Measurements from ENCODE around the gene ZNF354C. TPM values are rescaled to one million over a fixed set of nuclear protein-coding genes. Genes with fewer than 3 reads are reported as not detected.

Gene ZNF354C
- polyA plus RNA-seq, 1 donor, result 18.4 TPM

DNA sequence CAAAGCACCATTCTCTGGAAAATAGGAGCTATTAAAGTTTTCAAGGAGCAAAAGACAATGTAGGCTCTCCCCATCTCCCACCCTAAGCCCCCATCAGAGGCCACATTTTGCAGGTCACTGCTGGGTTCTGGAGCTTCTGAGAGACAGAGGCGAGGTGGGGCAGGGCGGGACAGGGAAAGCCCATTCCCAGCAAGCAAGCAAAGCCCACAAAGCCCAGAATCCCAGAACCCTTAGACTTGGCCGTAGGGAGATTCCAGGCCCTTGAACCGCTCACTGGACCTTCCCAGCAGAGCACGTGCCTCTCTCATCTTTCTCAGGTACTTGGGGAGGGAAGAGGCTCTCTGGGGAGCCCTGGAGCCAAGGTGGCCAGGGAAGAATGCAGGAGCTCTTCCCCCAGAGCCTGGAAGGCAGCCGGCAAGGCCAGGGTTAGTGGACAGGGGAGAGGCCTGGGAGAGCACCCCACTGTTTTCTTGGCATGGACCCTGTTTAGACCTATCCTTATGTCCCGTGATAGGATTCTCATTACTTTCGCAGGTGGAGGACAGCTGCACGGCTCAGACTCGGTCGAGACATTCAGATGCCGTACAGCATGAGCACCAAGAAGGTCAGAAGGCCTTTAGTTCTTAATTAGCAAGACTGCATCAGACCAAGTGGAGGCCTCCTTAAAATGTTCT lies 52.4 kb downstream of the ZNF354C start:
- no peak for DNase-seq

- no peak for DNase-seq
Observed at GRCh38 chr5:179113143-179113530, 53.0 kb downstream of the ZNF354C start.

GRCh38 chr5:179113945-179114641 lies 53.9 kb downstream of the ZNF354C start:
- DNase-seq, result no peak

- no peak for DNase-seq
Observed at GRCh38 chr5:179114756-179115155, 54.6 kb downstream of the ZNF354C start.

GRCh38 chr5:179115307-179115706 lies 55.1 kb downstream of the ZNF354C start:
- DNase-seq, result no peak

- DNase-seq, result no peak
Observed at GRCh38 chr5:179115845-179116524, 55.8 kb downstream of the ZNF354C start.

DNA sequence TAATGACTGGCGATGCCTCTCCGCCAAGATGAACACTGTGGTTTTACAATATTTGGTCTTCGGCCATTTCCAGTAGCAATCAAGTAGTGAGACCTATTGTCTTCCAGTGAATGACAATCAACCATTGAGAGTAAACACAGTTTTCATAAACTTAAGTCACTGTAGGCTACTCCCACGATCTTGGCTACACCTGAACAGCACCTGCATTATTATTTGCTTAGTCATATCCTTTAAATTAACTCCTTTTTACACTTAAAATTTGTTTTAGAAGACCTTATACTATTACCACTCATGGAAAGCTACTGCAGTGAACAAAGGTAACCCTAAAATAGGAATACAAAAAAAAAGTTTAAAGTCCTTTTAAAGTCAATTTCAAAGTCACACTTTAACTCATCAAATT lies 58.2 kb downstream of the ZNF354C start:
- DNase-seq, result no peak

DNA sequence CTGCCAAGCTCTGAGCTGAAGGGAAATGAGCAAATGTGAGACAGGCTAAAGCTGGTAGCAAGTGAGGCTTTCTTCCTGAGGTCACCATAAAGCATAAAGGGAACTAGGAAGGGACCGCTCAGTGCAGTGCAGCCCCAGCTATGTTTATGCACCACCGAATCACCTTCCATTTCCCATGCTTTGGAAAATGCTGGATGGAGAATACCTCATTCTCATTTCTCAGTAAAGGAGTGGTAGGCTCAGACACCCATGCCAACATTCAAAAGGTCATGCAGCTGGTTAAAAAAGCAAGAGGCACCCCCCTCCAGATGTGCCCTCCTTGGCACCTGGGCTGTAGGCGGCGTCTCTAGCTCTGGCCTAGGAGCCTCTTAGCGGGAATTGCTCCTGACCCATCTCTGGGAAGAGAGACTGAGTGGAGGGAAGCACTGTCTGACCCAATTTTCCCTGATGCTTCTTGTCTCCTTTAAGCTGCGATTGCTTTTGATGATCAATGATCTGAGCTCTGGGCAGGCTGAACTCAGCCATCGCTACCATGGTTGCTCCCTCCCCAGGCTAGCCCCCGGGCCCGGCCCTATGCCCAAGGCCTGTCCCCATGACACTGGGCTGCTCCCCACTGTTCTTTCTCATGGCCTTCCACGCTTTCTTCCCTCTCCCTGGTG lies 58.7 kb downstream of the ZNF354C start:
- no peak for DNase-seq

- DNase-seq, result no peak
Observed at GRCh38 chr5:179119415-179120170, 59.4 kb downstream of the ZNF354C start.

DNA sequence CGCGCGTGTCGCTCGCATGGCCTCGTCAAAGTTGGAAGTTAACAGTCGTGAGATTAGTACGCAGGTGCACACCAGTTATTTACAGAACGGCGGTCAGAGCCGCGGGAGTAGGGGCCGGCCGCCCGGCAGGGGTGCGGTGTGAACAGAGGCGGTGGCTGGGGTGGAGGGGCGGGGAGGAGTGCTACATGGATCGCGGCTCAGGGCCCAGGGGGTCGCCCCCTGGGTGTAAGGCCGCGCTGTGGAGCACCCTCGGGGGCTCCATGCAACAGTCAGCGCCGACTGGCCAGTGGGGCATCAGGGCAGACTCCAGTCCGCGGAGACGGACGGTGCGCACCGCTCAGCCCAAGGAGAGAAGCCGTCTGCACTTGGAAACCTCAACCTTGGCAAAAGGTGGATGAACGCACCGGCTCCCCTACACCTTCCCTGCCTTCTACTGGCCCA lies 60.3 kb downstream of the ZNF354C start:
- DNase-seq, result no peak

GRCh38 chr5:179120951-179121666 lies 60.9 kb downstream of the ZNF354C start:
- DNase-seq, result no peak

DNA sequence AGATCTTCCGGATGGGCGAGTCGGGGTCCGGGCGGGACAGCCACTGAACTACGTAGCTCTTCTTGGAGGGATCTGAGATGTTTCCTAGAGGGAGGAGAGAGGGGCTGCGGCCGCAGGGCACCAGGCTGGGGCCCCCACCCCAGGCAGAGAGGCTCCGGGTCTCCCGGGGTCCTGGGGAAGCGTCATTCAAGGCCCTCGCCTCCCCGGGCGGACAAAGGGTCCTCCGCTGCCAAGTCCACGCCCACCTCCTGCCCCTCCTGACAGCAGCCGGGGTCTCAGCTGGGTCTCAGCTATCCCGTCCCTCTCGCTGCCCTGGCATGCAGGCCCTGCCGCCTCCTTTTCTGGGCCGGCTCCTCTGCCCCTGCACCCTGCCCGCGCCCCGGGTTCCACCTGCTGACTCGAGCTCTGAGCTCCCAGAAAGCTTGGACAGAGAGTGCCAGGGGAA lies 61.5 kb downstream of the ZNF354C start:
- no peak for DNase-seq

GRCh38 chr5:179122411-179123108 lies 62.4 kb downstream of the ZNF354C start:
- DNase-seq, result no peak

- no peak for DNase-seq
Observed at GRCh38 chr5:179123109-179123426, 62.9 kb downstream of the ZNF354C start.

DNA sequence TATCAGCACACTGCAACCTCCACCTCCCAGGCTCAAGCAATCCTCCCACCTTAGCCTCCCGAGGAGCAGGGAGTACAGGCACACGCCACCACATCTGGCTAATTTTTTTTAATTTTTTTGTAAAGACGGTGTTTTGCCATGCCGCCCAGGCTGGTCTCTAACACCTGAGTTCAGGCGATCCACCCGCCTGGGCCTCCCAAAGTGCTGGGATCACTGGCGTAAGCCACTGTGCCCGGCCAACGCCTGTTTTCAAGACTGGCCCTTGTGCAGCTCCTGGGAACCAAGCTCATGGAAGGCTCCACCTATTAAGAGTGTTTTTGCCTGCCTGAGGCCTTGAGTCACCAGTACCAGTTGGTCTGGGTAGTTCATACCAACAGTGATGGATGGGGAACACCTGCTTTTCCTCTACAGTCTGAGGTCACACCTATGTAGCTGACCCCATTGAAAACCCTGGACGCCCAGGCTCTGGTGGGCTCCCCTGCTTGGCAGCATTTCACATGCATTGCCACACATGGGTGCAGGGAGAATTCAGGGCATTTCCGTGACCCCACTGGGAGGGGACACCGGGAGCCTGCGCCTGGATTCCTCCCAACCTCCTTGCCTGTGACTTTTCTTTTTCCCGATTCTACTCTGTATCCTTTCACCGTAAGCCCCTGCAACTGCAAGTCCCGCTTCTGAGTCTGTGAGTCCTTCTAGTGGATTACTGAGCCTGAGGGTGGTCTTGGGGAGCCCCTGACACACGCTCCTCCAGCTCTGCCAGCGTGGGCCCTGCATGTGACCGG lies 63.5 kb downstream of the ZNF354C start:
- no peak for DNase-seq

DNA sequence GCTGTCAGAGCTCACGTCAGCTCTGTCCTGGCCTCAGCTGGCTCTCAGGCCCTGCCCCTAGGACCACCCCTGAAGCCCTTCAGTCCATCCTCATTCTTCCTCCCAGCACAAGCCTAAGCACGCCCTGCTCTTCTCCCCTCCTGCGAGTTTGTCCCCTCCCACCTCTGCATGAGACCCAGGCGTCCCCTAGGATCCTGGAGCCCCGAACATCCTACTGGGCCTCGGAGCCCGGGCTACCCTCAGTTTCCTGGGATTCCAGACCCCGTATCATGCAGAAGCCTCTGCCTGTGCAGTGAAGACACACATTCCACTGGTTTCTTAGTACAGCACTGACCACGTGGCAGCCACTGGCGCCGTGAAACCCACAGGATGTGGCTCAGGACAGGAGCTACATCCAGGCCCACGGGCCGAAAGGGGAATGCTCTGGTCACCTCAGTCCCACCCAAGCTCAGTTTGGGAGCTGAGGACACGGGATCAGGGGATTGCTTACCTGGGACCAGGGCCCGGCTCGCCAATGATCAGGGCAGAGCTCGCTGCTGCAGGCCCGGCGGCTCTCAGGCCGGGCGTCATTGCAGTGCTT lies 64.2 kb downstream of the ZNF354C start:
- no peak for DNase-seq

GRCh38 chr5:179124853-179125788 lies 64.9 kb downstream of the ZNF354C start:
- DNase-seq, result no peak

DNA sequence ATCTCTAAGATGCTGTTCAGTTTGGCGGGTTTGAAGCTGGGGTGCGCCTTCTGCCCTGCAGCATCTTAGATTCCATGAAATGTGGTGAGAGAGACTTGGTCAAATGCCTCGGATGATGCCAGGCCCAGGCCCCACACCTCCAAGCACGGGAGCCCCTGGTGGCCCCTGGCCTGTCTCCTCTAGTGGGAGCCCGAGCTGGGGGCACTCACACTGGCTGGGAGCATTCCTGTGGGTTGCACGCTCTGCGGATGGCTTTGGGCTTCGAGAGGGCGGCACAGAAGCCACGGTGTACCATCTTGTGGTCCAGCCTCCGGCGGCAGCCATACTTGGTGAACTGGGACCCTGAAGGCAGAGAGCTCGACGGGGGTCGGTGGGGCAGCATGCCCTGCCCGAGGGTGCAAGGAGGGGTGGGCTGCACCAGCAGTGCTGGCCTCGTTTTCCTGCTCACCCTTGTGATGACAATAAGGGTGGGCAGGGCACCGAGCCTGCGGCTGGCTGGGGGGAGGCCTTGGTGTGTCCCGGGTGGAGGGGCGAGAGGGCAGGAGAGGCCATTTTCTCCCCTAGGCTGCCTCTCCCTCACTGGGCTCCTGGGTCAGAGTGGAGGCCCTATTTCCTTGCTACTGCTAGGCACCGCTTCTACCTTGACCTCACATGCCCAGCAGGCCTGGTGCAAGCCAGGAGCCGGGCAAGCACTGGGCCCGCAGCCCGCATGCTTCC lies 65.8 kb downstream of the ZNF354C start:
- DNase-seq, result no peak

All from left kidney (tissue), 2 donors.